BJ (cell line): Measurements from ENCODE around the gene SULT1B1. TPM values are rescaled to one million over a fixed set of nuclear protein-coding genes. Genes with fewer than 3 reads are reported as not detected.

Experiments used
- CTCF ChIA-PET: fragments of 350-600 bp; formaldehyde crosslinking; extraction: SDS; loops from one replicate; lab custom pipeline; 2021; ENCODE audit warnings: antibody characterized with exemption, inconsistent platforms; lab: Yijun Ruan, JAX
- POLR2A ChIA-PET: fragments of 300-600 bp; sonication (Branson Sonifier 250); formaldehyde crosslinking; extraction: SDS; loops from one replicate; lab custom pipeline; 2021; ENCODE audit warnings: antibody characterized with exemption; lab: Charles Lee
- DNase-seq: peaks from one replicate; pipeline ENCODE4 v3.0.0-alpha.2; 2011; ENCODE audit warnings: low read depth
- H3K27me3 ChIP-seq: 2 replicates; pipeline ENCODE4 v1.6.0; 2011; ENCODE audit warnings: low read length; ENCODE audit not compliant: control insufficient read depth, insufficient read depth
- H3K36me3 ChIP-seq: 2 replicates; pipeline ENCODE4 v1.5.1; 2011; ENCODE audit warnings: low read length; ENCODE audit not compliant: control insufficient read depth, insufficient read depth
- H3K4me3 ChIP-seq: 2 replicates; pipeline ENCODE4 v1.5.1; 2011; ENCODE audit warnings: low read depth, mild to moderate bottlenecking, control low read depth, low read length
- polyA plus RNA-seq: library from polyadenylated mRNA; depleted of rRNA; stranded (reverse); fragments of >200 nt; gene quantifications from 2 replicates; pipeline ENCODE4 v1.2.3, GENCODE V29; 2011
- TF ChIP-seq, protein P1 (sequence below): IDR thresholded peaks from 2 replicates; pipeline ENCODE4 v1.5.1; 2011; ENCODE audit warnings: low read depth, mild to moderate bottlenecking, control low read depth, inconsistent platforms, low read length, moderate library complexity; ENCODE audit not compliant: insufficient read depth

The SULT1B1 gene
- polyA plus RNA-seq, 1 experiment, result not detected

DNA sequence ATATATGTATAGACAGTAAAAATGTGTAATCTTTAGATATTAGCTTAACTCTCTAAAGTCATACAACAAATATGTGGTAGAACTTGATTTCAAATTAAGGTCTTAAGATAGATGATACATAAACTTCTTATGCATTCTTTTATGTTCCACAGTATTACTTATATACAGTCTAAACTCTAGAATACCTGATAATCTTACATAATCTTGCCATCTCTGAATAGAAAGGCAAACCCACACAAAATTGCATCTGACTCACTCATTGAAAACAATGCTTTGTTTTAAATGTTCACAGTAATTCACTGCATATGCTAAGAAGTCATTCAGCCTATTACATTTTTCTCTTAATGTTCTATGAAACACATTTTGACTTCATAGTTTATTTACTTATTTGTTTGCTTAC lies 10.1 kb downstream of the SULT1B1 start:
- ChIA-PET POLR2A (no interaction called here), CTCF (no interaction called here)
- TF ChIP-seq, protein P1, sequence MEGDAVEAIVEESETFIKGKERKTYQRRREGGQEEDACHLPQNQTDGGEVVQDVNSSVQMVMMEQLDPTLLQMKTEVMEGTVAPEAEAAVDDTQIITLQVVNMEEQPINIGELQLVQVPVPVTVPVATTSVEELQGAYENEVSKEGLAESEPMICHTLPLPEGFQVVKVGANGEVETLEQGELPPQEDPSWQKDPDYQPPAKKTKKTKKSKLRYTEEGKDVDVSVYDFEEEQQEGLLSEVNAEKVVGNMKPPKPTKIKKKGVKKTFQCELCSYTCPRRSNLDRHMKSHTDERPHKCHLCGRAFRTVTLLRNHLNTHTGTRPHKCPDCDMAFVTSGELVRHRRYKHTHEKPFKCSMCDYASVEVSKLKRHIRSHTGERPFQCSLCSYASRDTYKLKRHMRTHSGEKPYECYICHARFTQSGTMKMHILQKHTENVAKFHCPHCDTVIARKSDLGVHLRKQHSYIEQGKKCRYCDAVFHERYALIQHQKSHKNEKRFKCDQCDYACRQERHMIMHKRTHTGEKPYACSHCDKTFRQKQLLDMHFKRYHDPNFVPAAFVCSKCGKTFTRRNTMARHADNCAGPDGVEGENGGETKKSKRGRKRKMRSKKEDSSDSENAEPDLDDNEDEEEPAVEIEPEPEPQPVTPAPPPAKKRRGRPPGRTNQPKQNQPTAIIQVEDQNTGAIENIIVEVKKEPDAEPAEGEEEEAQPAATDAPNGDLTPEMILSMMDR, result no peak
- DNase-seq, result no peak
- Histone ChIP-seq H3K4me3 (no peak overlapping the region), H3K27me3 (no peaks in the 10 kb centered on the region), H3K36me3 (no peaks in the 10 kb centered on the region)

GRCh38 chr4:69749771-69750170 lies 10.6 kb downstream of the SULT1B1 start:
- ChIA-PET CTCF (no interaction called here), POLR2A (no interaction called here)
- TF ChIP-seq, protein P1, result no peak
- no peaks in the 10 kb centered on the region for H3K27me3 ChIP-seq
- H3K36me3 ChIP-seq, result no peaks in the 10 kb centered on the region
- no peak overlapping the region for H3K4me3 ChIP-seq
- DNase-seq, result no peak

DNA sequence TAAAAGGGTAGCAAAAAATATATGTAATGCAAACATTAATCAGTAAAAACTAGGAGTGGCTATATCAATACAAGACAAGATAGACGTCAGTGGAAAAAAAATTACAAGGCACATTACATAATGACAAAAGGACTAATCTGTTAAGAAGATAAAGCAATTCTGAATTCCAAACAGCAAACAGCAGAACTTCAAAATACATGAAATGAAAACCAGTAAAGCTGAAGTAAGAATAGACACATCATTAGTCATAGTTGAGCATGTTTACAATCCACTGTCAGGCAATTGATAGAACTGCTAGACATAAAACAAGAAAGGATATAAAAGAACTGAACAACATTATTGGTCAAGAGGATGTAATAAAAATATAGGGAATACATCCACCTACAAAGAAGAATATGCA lies 12.2 kb downstream of the SULT1B1 start:
- TF ChIP-seq, protein P1, result no peak
- Histone ChIP-seq H3K36me3 (no peaks in the 10 kb centered on the region), H3K27me3 (no peaks in the 10 kb centered on the region), H3K4me3 (no peak overlapping the region)
- POLR2A ChIA-PET, result no interaction called here
- DNase-seq, result no peak
- CTCF ChIA-PET, result interaction anchor here (0.6 kb wide), 1 partner anchor 37 kb away, joined by 3 read pairs; no protein-coding TSS in a partner anchor

DNA sequence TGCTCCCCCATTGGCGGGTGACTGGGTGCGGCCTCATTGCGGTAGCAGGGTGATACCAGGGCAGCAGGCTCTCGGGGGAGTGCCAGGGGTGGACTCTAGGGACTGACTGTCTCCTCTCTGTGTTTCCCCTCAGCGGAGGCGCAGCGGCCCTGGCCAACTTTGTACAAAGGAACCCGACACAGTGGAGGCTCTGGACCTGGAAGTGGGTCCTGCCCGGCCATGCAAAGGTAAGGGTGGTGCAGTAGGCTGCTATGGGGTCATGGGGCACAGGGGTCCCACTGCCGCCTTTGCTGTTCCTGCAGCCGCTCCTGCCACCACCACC lies 16.3 kb downstream of the SULT1B1 start:
- POLR2A ChIA-PET, result no interaction called here
- CTCF ChIA-PET, result no interaction called here
- Histone ChIP-seq H3K27me3 (no peaks in the 10 kb centered on the region), H3K4me3 (no peak overlapping the region), H3K36me3 (no peaks in the 10 kb centered on the region)
- TF ChIP-seq, protein P1, result no peak
- no peak for DNase-seq

GRCh38 chr4:69743476-69744156 lies 16.8 kb downstream of the SULT1B1 start:
- TF ChIP-seq, protein P1, result no peak
- POLR2A ChIA-PET, result no interaction called here
- Histone ChIP-seq H3K4me3 (no peak overlapping the region), H3K27me3 (no peaks in the 10 kb centered on the region), H3K36me3 (no peaks in the 10 kb centered on the region)
- DNase-seq, result no peak
- CTCF ChIA-PET, result no interaction called here
